ENCODE results near the gene CDK5.
"Not testable (repeated sequence)": the region's sequence is repeated elsewhere in the genome, so short reads cannot be mapped to it uniquely, and the experiment has no call there.

CDK5 gene

GRCh38 chr7:151035902-151036301 is 21.8 kb downstream of the CDK5 start:
- no peak for DNase-seq (ENCODE audit: low read depth in 2 of 2, low spot score in 1 of 2)

DNA sequence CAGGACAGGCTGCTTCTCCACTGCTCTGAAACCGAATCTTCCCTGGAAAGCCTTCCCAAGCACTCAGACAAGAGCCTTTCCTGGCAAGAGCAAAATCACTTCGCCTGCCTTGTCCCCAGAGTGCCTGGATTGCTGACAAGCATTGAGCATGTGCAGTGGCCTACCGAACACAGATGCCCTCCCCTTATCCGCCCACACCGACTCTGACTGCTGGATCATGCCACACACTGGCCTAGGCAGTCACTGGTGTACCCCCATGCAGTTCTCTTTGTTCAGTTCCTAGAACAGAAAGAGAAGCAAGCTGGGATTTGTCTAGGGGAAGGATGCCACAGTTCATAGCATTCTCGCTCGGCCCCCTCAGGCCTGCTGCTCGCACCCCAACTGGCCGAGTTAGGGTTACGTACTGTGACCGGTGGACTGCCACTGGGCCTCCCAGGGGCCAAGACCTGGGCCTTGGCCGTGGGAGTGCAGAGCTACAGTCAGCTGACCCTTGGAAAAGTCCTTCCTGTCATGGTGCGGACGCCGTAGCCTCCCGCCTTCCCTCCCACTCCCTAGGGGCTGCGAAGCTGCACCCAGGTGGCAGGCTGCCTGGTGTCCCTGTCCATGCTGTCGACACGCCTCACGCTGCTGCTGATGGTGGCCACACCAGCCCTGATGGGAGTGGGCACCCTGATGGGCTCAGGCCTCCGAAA is 22.5 kb downstream of the CDK5 start:
- no peak for DNase-seq (ENCODE audit: low read depth in 2 of 2, low spot score in 1 of 2)

- no peak for DNase-seq (ENCODE audit: low read depth in 2 of 2, low spot score in 1 of 2)
Observed at GRCh38 chr7:151034312-151035025, 23.2 kb downstream of the CDK5 start.

- no peak for DNase-seq (ENCODE audit: low read depth in 2 of 2, low spot score in 1 of 2)
Observed at GRCh38 chr7:151033864-151034249, 23.8 kb downstream of the CDK5 start.

GRCh38 chr7:151032936-151033863 is 24.5 kb downstream of the CDK5 start:
- no peak for DNase-seq (ENCODE audit: low read depth in 2 of 2, low spot score in 1 of 2)

DNA sequence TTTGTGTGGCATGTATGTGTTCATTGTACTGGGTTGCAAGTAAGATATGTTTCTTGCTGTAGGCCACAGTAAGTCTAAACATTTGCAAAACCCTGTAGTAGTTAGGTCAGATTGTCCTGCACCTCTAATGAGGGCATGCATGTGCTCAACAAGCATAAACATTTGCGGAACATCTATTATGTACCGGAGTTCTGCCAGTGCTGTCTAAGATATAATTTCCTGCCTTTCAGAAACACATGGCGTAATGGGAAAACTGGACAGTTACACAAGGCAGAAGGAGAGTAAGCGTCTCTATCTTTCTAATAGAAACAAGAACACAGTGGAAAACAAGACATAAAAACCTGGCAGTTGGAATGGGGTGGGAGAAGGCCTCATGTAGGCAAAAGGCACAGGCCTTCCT is 26.7 kb downstream of the CDK5 start:
- DNase-seq (ENCODE audit: low read depth in 2 of 2, low spot score in 1 of 2) = no peak

DNA sequence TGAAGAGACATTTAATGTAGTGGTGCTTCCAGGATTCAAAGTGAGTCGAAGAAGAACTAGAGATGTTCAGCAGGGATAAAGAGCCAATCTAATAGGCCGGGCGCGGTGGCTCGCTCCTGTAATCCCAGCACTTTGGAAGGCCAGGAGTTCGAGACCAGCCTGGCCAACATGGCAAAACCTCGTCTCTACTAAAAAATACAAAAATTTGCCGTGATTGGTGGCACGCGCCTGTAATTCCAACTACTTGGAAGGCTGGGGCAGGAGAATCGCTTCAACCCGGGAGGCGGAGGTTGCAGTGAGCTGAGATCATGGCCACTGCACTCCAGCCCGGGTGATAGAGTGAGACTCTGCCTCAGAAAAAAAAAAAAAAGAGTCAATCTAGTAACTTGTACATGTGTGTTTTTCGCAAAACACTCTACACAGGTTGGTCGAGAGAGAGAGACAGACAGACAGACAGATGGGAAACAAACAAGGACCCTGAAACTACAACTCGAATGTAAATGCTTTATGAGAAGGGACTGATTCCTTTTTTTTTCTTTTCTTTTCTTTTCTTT is 28.7 kb downstream of the CDK5 start:
- no peak for DNase-seq (ENCODE audit: low read depth in 2 of 2, low spot score in 1 of 2)

DNA sequence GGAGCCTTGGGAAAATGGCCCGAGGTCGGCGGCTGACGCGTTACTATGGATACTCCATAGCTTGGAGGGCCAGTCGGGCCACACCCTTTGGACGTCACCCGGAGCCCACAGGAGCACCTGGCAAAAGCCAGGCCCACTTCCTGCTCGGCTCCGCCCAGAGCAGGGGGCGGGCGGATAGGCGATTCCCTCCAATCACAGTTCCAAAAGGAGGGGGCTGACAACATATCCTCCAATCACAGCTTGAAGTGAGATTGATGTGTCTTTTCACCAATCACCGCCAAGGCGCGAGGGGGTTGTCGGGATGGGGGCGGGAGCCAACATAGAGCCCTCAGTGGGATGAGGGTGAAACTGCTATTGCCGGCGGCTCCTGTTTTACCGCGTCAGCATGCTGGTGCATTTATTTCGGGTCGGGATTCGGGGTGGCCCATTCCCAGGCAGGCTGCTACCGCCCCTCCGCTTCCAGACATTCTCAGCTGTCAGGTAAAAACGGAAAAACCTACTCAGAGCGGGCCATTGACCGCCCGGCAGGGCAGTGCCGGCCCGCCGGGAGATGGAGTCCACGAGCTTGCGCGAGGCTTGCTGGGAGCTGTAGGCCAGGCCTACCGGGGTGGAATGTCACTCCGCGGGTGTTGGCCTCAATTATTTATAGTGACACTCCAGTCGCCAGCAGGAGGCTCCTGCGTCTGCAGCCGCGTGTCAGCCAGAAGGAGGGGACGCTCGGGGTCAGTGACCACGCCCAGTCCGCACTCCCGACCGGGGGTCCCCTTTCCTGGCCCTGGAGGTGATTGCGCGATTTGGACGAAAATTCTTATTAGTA is 29.4 kb downstream of the CDK5 start, which contains the start of gene ABCB8:
Gene ABCB8 (plus strand): TSS at position 320 of the 817 bp plus-strand sequence. CDS start 66 bp downstream, at position 386.
- DNase-seq (ENCODE audit: low read depth in 2 of 2, low spot score in 1 of 2) = peak; percentile 94 to 95

GRCh38 chr7:151027728-151028130 is 30.0 kb downstream of the CDK5 start:
- DNase-seq (ENCODE audit: low read depth in 2 of 2, low spot score in 1 of 2) = not testable (repeated sequence)

DNA sequence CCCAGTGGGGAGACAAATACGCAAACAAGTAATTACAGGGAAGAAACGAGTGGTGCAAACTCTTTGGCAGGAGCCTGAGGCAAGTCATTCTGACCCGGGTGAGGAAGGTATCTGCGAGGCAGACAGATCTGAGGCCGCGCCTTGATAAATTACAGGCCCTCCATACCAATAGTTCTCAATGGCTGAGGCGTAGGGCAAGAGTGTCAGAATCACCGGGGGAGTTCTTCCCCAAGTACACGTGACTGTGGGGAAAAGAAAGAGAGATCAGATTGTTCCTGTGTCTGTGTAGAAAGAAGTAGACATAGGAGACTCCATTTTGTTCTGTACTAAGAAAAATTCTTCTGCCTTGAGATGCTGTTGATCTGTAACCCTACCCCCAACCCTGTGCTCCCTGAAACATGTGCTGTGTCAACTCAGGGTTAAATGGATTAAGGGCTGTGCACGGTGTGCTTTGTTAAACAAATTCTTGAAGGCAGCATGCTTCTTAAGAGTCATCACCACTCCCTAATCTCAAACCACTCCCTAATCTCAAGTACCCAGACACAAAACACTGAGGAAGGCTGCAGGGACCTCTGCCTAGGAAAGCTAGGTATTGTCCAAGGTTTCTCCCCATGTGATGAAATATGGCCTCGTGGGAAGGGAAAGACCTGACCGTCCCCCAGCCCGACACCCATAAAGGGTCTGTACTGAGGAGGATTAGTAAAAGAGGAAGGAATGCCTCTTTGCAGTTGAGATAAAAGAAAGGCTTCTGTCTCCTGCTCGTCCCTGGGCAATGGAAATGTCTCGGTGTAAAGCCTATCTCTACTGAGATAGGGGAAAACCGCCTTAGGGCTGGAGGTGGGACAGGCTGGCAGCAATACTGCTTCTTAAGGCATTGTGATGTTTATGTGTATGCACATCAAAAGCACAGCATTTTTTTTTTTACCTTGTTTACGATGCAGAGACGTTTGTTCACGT is 30.6 kb downstream of the CDK5 start:
- DNase-seq (ENCODE audit: low read depth in 2 of 2, low spot score in 1 of 2) = not testable (repeated sequence)

GRCh38 chr7:151025924-151026671 is 31.6 kb downstream of the CDK5 start:
- DNase-seq (ENCODE audit: low read depth in 2 of 2, low spot score in 1 of 2) = no peak

GRCh38 chr7:151024435-151025056 is 33.2 kb downstream of the CDK5 start, which contains the start of gene ATG9B:
TSS of gene ATG9B (minus strand) at chr7:151024494. CDS start at chr7:151024423, 71 bp downstream.
- no peak for DNase-seq (ENCODE audit: low read depth in 2 of 2, low spot score in 1 of 2)

- DNase-seq (ENCODE audit: low read depth in 2 of 2, low spot score in 1 of 2) = no peak
Observed at GRCh38 chr7:151023232-151023631, 34.5 kb downstream of the CDK5 start.

- DNase-seq (ENCODE audit: low read depth in 2 of 2, low spot score in 1 of 2) = no peak
Observed at GRCh38 chr7:151020231-151020630, 37.5 kb downstream of the CDK5 start.

DNA sequence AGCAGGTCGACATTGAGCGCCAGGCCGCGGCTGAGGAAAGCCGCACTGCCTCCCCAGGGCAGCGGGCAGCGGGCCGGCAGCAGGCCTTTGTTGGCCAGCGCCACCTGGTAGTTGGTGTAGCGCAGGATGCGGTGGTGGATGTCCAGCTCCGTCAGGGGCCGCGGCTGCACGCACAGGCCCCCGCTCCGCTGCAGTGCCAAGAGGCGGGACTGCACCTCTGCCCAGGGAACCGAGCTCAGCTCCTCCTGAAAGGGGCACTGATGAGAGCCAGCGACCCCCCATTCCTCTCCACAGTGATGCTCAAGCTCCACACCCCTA is 38.6 kb downstream of the CDK5 start:
- DNase-seq (ENCODE audit: low read depth in 2 of 2, low spot score in 1 of 2) = no peak

DNA sequence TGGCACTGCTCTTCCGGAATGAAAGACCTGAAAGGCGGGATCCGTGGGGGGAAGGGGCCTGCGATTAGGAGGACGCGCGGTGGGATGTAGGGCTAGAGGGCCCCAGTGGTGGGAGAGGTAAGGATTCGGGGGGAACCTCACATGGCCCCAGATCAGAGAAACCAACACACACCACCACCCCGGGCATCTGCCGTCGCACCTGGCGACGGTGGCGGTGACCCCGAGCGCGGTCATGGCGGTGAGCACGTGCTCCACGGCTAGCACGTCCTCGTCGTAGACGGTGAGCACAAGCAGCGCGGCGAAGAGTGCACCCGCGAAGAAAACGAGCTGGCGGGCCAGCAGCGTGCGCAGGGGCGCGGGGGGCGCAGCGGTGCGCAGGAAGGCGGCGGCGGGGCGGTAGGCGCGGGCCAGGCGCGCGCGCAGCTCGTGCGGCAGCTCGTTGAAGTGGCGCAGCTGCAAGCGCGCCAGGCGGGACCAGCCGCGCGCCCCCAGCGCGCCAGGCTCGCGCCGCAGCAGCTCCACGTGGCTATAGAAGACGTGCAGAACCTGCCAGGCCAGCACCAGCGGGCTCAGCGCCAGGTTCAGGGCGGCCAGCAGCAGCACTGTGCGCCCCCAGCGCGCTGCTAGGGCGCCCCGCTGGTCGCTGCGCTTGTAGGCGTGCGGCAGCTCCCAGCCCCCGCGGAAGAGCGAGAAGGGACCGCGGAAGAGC is 39.1 kb downstream of the CDK5 start:
- no peak for DNase-seq (ENCODE audit: low read depth in 2 of 2, low spot score in 1 of 2)

DNA sequence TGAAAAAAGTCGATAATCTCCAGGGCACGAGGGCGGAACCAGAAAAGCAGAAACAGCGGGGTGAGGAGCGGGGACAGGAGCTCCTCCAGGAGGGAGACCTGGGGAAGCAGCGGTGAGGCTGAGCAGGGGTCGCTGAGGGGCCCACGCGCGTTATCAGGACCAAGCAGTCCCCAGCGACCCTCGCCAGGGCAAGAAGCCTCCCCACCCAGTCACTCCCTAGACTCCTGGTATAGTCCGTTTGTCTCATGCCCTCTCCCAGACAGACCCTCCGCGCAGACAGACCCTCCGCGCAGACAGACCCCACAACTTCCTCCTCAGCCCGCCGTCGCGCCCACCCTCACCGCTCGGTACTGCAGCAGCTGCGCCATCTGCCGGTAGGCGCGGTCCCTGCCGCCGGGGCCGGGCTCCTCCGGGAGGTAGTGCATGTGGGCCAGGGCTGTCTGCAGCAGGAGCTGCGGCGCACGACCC is 39.7 kb downstream of the CDK5 start:
- DNase-seq (ENCODE audit: low read depth in 2 of 2, low spot score in 1 of 2) = peak; percentile 62 to 71

Data from stimulated activated CD8-positive, alpha-beta memory T cell treated with anti-CD3 and anti-CD28 coated beads, Interleukin-4, amount 100 ng/mL, for 1 hour (primary cell).